B cell (primary cell): Measurements from ENCODE around the gene GJA8.

Experiments used
- CTCF ChIP-seq: fragments of 200-600 bp; IDR thresholded peaks from one replicate; pipeline ENCODE4 v1.8.0; 2022; ENCODE audit warnings: antibody characterized with exemption, mild to moderate bottlenecking
- EZH2 ChIP-seq: IDR thresholded peaks from 2 replicates; pipeline ENCODE4 v1.6.1; 2012; ENCODE audit warnings: borderline replicate concordance, low read depth, mild to moderate bottlenecking, moderate library complexity, low read length; ENCODE audit not compliant: insufficient read depth, poor library complexity, severe bottlenecking

- TF ChIP-seq EZH2 (no peak), CTCF (no peak)
Measured at GRCh38 chr1:147897789-147898188, 4.8 kb upstream of the GJA8 start.
